Activated CD8-positive, alpha-beta memory T cell treated with anti-CD3 and anti-CD28 coated beads for 24 hours (primary cell): ENCODE data around the gene ARHGAP9.
"Not testable (repeated sequence)": the region's sequence is repeated elsewhere in the genome, so short reads cannot be mapped to it uniquely, and the experiment has no call there.

Experiments
- DNase-seq: peaks from one replicate; pipeline ENCODE4 v3.0.0-alpha.2; 2020

ARHGAP9 gene

GRCh38 chr12:57517187-57517586, 37.5 kb upstream of the ARHGAP9 start:
- DNase-seq, result no peak

GRCh38 chr12:57516617-57517153, 37.0 kb upstream of the ARHGAP9 start:
- no peak for DNase-seq

- no peak for DNase-seq
Measured at GRCh38 chr12:57515934-57516541, 36.4 kb upstream of the ARHGAP9 start.

GRCh38 chr12:57515408-57515933, 35.8 kb upstream of the ARHGAP9 start:
- no peak for DNase-seq

GRCh38 chr12:57514720-57515407, 35.2 kb upstream of the ARHGAP9 start:
- DNase-seq, result no peak

- DNase-seq, result not testable (repeated sequence)
Measured at GRCh38 chr12:57514246-57514645, 34.6 kb upstream of the ARHGAP9 start.

GRCh38 chr12:57513677-57514076, 34.0 kb upstream of the ARHGAP9 start:
- DNase-seq, result not testable (repeated sequence)

- DNase-seq, result no peak
Measured at GRCh38 chr12:57513266-57513665, 33.6 kb upstream of the ARHGAP9 start.

GRCh38 chr12:57512665-57513064, 33.0 kb upstream of the ARHGAP9 start:
- DNase-seq, result no peak

GRCh38 chr12:57511588-57512325, 32.1 kb upstream of the ARHGAP9 start:
- no peak for DNase-seq

GRCh38 chr12:57511161-57511560, 31.5 kb upstream of the ARHGAP9 start:
- DNase-seq, result no peak

- DNase-seq, result not testable (repeated sequence)
Measured at GRCh38 chr12:57507796-57508195, 28.1 kb upstream of the ARHGAP9 start.

- DNase-seq, result not testable (repeated sequence)
Measured at GRCh38 chr12:57506541-57506940, 26.9 kb upstream of the ARHGAP9 start.

GRCh38 chr12:57502311-57502969, 22.8 kb upstream of the ARHGAP9 start:
- not testable (repeated sequence) for DNase-seq

GRCh38 chr12:57500213-57500612, 20.5 kb upstream of the ARHGAP9 start:
- DNase-seq, result no peak

- DNase-seq, result no peak
Measured at GRCh38 chr12:57498571-57498970, 18.9 kb upstream of the ARHGAP9 start.

GRCh38 chr12:57498132-57498502, 18.5 kb upstream of the ARHGAP9 start:
- DNase-seq, result no peak

- no peak for DNase-seq
Measured at GRCh38 chr12:57497223-57498131, 17.8 kb upstream of the ARHGAP9 start.

GRCh38 chr12:57496822-57497221, 17.2 kb upstream of the ARHGAP9 start:
- no peak for DNase-seq

GRCh38 chr12:57495051-57495701, 15.5 kb upstream of the ARHGAP9 start:
- DNase-seq, result not testable (repeated sequence)
